GM18498 (cell line): ENCODE results near the gene SIRPA.
A peak's percentile ranks its signal among the peaks of the same experiment; 100 is the strongest.

Source experiments
- ATAC-seq: cut with Tn5 transposase; IDR thresholded peaks from one replicate; pipeline ENCODE4 v1.9.1; 2021; ENCODE audit warnings: mild to moderate bottlenecking, moderate library complexity; ENCODE audit not compliant: unreplicated experiment

Gene SIRPA

DNA sequence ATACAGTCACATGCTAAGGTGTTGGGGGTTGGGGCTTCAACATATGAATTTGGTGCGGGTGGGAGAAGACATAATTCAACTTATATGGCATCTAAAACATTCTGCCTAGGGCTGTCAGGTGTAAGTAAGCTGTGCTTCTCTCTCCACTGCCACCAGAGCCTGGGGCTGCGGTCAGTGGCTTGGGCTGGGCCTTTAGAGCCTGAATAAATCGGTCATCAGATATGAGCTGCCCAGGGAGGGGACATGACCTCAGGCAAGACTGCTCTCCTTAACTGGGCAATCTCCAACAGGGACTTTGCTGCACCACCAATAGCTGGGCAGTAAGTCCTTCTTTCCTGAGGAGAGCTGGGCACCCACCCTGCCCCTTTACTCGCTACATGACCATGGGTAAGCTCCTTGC is 24.9 kb upstream of the SIRPA start:
- ATAC-seq = no peak

DNA sequence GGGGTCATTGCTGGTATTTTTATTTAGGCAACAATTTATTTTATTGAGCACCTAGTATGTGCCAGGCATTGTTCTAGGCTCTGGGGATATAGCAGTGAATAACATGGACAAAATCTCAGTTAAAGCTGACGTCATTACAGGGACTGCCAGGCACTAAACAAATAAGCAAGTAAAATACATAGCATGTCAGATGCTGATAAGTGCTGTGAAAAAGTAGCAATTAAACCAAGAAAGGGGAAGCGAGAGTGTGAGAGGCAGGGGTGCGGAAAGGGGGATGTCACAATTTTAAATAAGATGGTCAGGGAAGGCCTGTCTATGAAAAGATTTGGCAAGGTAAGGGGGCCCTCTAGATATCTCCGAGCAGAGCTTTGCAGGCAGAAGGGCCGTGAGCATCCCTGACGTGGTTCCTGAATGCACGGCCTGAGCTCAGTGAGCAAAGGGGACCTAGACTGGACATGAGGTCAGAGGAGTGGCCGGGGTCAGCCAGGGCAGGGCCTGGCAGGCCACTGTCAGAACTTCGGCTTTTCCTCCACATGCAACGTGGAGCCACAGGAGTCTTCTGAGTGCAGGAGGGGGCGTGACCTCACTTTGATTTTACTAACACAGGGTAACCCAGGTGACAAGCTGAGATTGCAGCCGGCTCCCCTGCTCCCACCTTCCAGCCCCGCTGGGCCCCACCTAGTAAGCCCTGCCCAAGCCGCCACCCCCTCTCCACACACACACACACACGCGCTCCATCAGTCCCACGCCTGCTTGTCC is 24.2 kb upstream of the SIRPA start:
- ATAC-seq = peak; percentile 50

GRCh38 chr20:1871807-1872458 is 23.3 kb upstream of the SIRPA start:
- peak; percentile 47 for ATAC-seq

- ATAC-seq = no peak
Observed at GRCh38 chr20:1872459-1873097, 22.6 kb upstream of the SIRPA start.

GRCh38 chr20:1874450-1875182 is 20.6 kb upstream of the SIRPA start:
- ATAC-seq = no peak

- no peak for ATAC-seq
Observed at GRCh38 chr20:1875183-1875554, 20.0 kb upstream of the SIRPA start.

DNA sequence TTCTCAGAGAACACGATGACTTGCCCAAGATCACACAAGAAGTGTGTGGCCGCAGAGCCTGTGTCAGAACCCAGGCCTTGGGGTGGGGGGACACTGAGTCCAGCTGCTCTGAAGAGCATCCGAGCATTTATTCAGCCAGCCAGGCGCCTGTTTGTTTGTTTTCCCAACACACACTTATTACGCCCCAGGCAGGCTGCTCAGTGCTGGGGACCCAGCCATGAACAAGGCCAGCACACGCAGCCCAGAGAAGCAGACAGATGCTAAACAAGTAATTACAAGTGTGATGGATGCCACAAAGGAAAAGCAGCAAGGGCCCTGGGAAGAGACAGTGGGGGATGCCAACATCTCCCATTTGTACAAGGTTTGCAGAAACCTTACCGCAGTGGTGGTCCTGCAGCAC is 19.4 kb upstream of the SIRPA start:
- ATAC-seq = no peak

DNA sequence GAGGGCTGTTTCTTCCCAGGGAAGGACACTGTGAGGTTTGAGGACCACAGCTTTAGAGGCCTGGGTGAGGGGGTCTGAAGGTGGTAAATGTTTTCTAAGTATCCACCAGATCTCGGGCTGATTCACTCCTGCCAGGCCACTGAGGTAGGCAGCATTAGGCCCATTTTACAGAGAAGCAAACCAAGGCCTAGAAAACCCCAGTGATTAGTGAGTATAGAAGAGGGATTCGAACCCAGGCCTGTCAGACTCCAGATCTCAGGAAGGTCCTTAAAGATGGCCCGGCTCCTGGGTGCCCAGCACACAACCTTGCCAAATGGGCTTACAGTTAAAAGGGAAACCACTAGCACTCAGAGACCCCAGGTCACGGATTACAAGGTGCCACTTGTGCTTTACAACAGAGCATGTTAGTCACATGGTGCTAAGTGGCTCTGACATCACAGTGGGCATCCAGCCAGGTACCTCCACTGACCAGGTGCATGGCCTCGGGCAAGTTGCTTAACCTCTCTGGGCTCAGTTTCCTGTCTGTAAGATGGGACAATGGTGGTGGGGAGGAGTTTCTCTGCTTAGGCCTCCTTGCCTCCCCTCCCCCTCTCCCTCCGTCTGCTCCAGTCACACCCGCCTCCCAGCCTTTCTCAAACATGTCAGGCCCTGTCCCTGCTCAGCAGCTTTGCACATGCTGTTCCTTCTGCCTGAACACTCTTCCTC is 18.8 kb upstream of the SIRPA start:
- ATAC-seq = no peak

DNA sequence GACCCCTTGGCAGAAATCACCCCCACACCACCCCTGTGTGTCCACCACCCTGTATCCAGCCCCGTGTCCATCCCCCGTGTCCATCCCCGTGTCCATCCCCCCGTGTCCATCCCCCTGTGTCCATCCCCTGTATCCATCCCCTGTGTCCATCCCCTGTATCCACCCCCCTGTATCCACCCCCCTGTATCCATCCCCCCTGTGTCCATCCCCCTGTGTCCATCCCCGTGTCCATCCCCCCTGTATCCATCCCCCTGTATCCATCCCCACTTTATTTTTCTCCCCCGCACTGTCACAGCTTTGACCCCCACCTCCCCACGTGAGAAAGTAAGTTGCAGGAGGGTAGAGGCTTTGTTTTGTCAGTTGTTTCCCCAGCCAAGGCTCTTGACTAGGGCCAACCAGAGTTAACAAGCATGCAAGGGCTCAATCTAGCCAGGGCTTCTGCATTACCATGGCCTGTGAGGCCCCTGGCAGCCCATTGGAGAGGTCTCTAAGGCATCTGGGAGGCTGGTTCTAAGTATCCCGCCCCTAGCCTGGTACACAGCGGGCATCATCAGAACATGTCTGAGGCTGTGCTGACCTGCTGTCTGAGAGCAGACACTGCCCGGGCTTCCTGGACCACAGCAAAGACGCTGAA is 18.1 kb upstream of the SIRPA start:
- no peak for ATAC-seq

DNA sequence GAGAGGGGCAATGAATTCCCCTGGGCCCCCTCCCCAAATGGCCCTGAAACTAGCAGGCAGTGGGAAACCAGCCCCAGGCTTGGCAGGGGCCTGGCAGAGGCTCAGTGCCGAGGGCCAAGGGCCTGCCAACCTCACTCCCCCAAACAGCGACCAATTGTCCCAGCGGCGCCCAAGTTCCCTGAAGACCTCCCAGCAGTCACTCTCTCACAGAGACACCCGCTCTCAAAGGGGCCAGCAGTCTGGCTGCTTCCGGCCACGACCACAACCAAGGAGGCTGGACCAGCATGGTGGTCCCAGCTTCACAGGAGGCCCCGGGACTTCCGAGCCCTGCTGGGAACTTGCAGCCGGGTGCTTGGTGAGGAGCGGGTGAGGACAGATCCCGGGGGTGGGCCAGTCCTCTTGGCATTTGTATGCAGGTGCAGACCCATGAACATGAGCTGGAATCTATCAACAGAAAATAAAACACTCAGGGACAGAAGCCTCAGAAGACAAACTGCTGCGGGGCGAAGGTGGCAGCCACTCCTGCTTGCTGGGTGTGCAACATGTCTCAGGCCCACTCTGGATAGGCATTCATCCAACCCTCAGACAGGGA is 17.5 kb upstream of the SIRPA start:
- no peak for ATAC-seq

DNA sequence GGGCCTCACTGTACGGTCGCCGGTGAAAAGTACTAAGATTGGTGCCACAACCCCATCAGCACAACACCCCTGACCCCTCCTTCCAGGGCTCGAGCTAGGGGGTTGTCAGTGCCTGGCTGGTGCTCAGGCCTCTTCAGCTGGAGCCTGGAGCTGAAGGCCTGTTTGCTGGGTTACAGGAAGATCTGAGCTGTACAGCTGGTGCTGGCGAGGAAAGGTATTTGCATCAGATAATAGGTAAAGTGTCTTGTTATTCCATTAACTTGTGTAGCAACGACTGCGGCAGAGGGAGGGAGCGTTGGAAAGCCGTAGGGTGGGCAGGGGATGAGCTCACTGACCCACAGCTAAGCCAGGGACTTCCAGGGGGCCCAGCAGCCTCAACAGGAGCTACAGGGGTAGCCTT is 15.8 kb upstream of the SIRPA start:
- no peak for ATAC-seq

- ATAC-seq = no peak
Observed at GRCh38 chr20:1879934-1880333, 15.3 kb upstream of the SIRPA start.

GRCh38 chr20:1880529-1881239 is 14.5 kb upstream of the SIRPA start:
- no peak for ATAC-seq

DNA sequence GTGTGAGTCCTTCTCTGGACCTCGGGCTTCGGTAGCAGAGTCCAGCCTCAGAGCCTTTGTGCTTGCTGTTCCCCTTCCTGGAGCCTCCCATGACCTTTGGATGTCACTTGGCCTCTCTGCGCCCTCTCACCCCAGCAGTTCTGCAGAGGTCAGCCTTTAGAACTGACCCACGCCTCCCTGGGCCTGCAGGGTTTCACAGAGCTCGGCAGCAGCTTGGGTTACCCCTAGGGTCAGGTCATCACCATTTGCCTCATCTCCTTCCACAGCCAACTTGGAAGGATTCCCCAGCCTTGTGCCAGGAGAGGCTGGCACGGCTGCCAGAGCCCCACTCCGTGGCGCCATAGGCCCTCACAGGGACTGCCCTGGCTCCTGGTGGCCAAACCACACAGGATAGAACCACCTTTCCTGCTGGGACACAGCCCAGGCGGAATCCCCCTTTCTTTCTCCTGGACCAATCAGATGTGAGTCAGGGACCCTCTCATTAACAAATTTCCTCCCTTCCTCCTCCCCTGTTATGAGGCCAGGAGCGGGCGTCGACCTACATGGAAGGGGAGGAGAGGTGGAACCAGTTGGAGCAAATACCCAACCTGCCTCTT is 13.9 kb upstream of the SIRPA start:
- no peak for ATAC-seq

DNA sequence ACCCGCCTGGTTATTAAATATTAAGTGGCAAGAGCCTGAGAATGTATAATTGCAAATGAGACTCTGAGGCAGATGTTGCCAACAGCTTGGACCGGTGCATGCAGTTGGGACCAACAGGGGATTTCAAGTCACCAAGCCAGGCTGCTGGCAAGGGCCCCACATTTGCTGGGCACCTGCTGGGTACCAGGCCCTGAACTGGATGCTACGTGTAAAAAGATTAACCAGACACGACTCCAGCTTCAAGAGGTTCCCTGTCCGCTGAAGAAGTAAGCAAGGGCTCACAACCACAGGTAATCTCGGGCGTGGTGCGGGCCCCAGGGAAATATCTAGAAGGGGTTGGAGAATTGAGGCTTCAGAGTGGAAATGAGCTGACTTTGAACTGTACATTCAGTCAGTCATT is 13.2 kb upstream of the SIRPA start:
- ATAC-seq = no peak

GRCh38 chr20:1883986-1884385 is 11.2 kb upstream of the SIRPA start:
- ATAC-seq = no peak

DNA sequence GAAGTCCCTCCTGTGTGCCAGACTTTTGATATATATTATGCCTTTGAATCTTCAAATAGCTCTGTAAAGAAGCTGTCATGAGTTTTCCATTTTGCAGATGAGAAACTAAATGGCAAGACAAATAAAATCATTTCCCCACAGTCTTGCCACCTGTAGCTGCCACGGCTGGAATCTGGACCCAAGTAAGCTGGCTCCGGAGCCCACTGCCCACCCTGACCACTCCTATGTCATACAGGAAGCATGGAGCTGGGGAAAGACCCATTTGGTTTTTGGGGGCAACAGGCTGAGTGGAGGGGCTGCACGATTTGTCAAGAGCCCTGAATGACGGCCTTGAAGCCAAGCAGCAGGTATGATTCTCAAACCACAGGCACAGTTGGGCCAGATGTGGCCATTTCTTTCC is 10.0 kb upstream of the SIRPA start:
- ATAC-seq = no peak

DNA sequence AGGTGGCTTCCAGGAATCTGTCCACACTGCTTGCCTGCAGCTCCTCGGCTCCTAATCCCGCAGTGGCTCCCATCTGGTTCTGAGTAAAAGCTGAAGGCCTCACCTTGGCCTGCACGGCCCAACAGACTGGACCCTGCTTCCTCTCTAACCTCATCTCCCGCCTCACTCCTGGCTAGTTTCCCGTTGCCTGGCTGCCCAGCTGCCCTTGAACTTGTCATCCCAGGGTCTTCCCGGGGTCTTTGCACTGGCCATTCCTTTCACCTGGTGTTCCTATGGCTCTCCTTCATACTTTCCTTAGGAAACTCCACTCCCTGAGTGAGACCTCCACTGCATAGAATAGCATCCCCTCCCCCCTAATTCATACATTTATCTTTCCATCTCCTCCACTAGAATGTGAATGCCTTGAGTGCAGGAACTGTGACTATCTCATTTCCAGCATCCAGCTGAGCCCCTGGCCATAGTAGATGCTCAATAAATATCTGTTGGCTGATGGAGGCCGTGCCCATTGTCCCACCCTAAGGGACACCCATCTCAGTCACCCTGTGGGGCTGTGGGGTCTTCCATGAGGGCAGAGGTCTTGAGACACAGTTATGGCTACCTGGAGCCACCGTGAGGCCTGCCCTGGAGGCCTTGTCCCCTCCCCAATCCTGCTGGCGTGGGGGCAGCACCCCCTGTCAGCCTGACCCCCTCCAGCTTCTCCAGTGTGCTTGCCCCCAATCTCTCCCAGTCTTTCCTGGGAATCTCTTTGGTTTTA is 9.1 kb upstream of the SIRPA start:
- no peak for ATAC-seq
